ENCODE results near the gene FOXL2NB. TPM values are rescaled to one million over a fixed set of nuclear protein-coding genes. Genes with fewer than 3 reads are reported as not detected.
A peak's percentile ranks its signal among the peaks of the same experiment; 100 is the strongest.

Gene FOXL2NB
- total RNA-seq (2016; rRNA removed; fragmentation: Illumina TruSeq; extraction: Trizol) (not detected in 2 replicates), polyA plus RNA-seq (2011; rRNA removed) (0.03 TPM in 1 of 2 replicates, not detected in the other), polyA minus RNA-seq (2011; rRNA and poly(A)+ RNA removed; ENCODE audit: low replicate concordance) (9.2 TPM in 1 of 2 replicates, not detected in the other), Bru-seq, nascent RNA (percentile 15 among the genes with signal in this experiment), BruChase-seq, experiment 1, labeled RNA remaining after a 6-hour chase (percentile 16 among the genes with signal in this experiment), BruChase-seq, experiment 2, labeled RNA remaining after a 2-hour chase (percentile 11 among the genes with signal in this experiment)
- total RNA-seq (2016; cell fraction: cytosol; rRNA removed; fragmentation: Illumina TruSeq; extraction: Trizol; ENCODE audit: low read depth), result not detected in 2 replicates
- not detected in 2 replicates for total RNA-seq (2016; cell fraction: insoluble cytoplasmic fraction; rRNA removed; fragmentation: Illumina TruSeq; extraction: Trizol)
- total RNA-seq (2016; cell fraction: membrane; rRNA removed; fragmentation: Illumina TruSeq; extraction: Trizol), result not detected in 2 replicates
- total RNA-seq (2016; cell fraction: nucleus; rRNA removed; fragmentation: Illumina TruSeq; extraction: Trizol), result not detected in 2 replicates
- not detected in 2 replicates for polyA plus RNA-seq (2011; cell fraction: cytosol; rRNA removed)
- 0.03 and 0.10 TPM in 2 replicates for polyA plus RNA-seq (2011; cell fraction: nucleus; rRNA removed)
- polyA plus RNA-seq (2012), result not detected in 2 replicates
- polyA plus RNA-seq (2016; cell fraction: cytosol; fragmentation: Illumina TruSeq; extraction: Trizol; ENCODE audit: low read depth), result not detected in 2 replicates
- not detected in 2 replicates for polyA plus RNA-seq (2016; cell fraction: insoluble cytoplasmic fraction; fragmentation: Illumina TruSeq; extraction: Trizol; ENCODE audit: low read depth)
- polyA plus RNA-seq (2016; cell fraction: membrane; fragmentation: Illumina TruSeq; extraction: Trizol; ENCODE audit: low read depth), result not detected in 2 replicates
- polyA plus RNA-seq (2016; cell fraction: nucleus; fragmentation: Illumina TruSeq; extraction: Trizol; ENCODE audit: insufficient read depth, low read depth), result not detected in 2 replicates
- not detected in 2 replicates for polyA minus RNA-seq (2011; cell fraction: cytosol; rRNA and poly(A)+ RNA removed)
- not detected in 2 replicates for polyA minus RNA-seq (2011; cell fraction: nucleus; rRNA and poly(A)+ RNA removed)
- long read RNA-seq, experiment 1, result 0 reads
- long read RNA-seq, experiment 2, result 0 reads

- peak; percentile 19; the same call in 1 of the 2 replicates for TF ChIP-seq GABPB1 (CRISPR knock-in tag; IDR thresholded peaks at IDR 0.05)
- TF ChIP-seq AKNA (CRISPR knock-in tag; IDR thresholded peaks at IDR 0.05; ENCODE audit: borderline replicate concordance), result no peak
- intact Hi-C loops (cut with micrococcal nuclease; ENCODE audit: unreplicated experiment), result no loop called here
- Histone ChIP-seq H2AFZ (ENCODE audit: low read length) (no peak within 1 kb of the TSS), H3K9ac (ENCODE audit: insufficient read depth, low read depth, low read length) (no peak within 1 kb of the TSS), H3K27ac (ENCODE audit: extremely low read length, insufficient read depth, low read length) (no peak within 1 kb of the TSS), H3K27me3 (ENCODE audit: control insufficient read depth in 1 of 2, insufficient read depth in 2 of 2, low read length in 2 of 2) (peaks cover 35 to 93% of the 10 kb centered on the region in 2 experiments), H3K4me3 (replicated peaks in 1 of 3; ENCODE audit: insufficient read depth in 1 of 3, low read depth in 2 of 3, low read length in 3 of 3) (peak within 1 kb of the TSS in 2 of 3 experiments; percentile 23 to 53; a peak in 3 of 6 replicates), H3K4me1 (ENCODE audit: insufficient read depth, low read length) (peaks cover 15% of the 10 kb centered on the region), H3K9me3 (ENCODE audit: low read length) (no peaks in the 10 kb centered on the region), H3K36me3 (replicated peaks in 1 of 2; ENCODE audit: control insufficient read depth in 1 of 2, insufficient read depth in 2 of 2, low read length in 2 of 2) (no peaks in the 10 kb centered on the region), H4K20me1 (ENCODE audit: insufficient read depth, low read length) (no peaks in the 10 kb centered on the region), H3K79me2 (ENCODE audit: insufficient read depth, low read length) (no peaks in the 10 kb centered on the region), H3K4me2 (ENCODE audit: low read depth, low read length) (peak within 1 kb of the TSS; percentile 30)
- WGBS (ENCODE audit: low lambda C conversion rate), result 47% methylated on average over 23 of the region's 78 CpGs
- POLR2A ChIA-PET, result no interaction called here
- BruUV-seq (replicated peaks), result no TSS peak
- ATAC-seq (peak; percentile 9), FAIRE-seq (no peak), DNase-seq (ENCODE audit: low spot score) (no peak)
- CTCF ChIA-PET (ENCODE audit: low intra/inter-chr PET ratio, low total read pairs), result no interaction called here
- in situ Hi-C loops (cut with HindIII; ENCODE audit: extremely low pct_ligation_motif_present, low pct_unique_long_range_greater_than_20kb), result no loop called here
These were observed at the start of gene FOXL2NB, which contains the start of gene FOXL2 for GRCh38 chr3:138946663-138947494. FOXL2NB (plus strand) TSS chr3:138947217; CDS start chr3:138947365, 148 bp downstream. FOXL2 (minus strand) TSS chr3:138947137; CDS start chr3:138946722, 415 bp downstream.

Data from HepG2 (cell line).